Measurements from ENCODE around the gene PTPRT.

The PTPRT gene

DNA sequence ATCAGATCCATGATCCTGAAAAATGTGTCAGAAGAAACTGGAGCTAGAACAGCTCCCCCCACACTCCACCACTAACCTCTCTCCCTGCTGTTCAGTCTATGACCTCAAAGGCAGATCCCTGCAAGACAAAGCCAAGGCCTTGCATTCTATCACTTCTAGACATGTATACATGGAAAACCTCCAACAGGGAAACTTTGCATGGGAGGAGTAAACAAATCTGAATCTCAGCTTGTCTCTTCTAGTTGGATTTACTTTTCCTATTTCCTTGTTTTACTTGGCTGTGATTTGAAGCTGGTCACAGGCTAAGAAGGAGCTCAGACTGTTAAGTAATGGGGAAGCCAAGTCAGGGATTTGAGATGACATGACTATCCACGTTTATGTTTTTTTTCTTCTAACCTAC, 1114.8 kb downstream of the PTPRT start:
- Histone ChIP-seq H3K27me3 (ENCODE audit: control insufficient read depth, insufficient read depth, low read length) (no peaks in the 10 kb centered on the region), H3K4me3 (ENCODE audit: low read length) (no peak overlapping the region), H3K4me1 (ENCODE audit: control insufficient read depth, insufficient read depth, low read length) (peaks cover 4% of the 10 kb centered on the region), H3K9ac (ENCODE audit: low read length) (no peak overlapping the region), H3K27ac (ENCODE audit: low read depth, low read length) (no peak overlapping the region), H3K36me3 (ENCODE audit: control insufficient read depth, insufficient read depth, low read length) (no peaks in the 10 kb centered on the region)

DNA sequence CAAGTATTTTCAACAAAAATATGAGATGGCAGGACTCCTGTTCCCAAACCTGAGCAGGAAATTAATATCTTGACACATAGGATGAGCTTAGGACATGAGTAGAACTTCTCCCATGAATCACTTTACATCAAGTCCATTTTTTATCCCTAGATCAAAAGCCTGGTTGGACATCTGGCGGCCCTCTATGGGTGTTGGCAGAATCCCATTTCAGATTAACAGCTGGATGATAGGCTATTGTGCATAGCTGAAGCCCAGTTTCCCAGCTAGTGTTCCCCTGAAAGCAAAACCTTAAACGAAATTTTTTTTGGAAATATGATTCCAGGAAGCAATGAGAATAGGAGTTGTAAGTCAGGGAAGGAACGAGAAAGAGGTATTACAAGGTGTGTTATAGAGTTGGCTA, 1122.1 kb downstream of the PTPRT start:
- Histone ChIP-seq H3K4me1 (ENCODE audit: control insufficient read depth, insufficient read depth, low read length) (no peaks in the 10 kb centered on the region), H3K27ac (ENCODE audit: low read depth, low read length) (no peak overlapping the region), H3K27me3 (ENCODE audit: control insufficient read depth, insufficient read depth, low read length) (no peaks in the 10 kb centered on the region), H3K4me3 (ENCODE audit: low read length) (no peak overlapping the region), H3K9ac (ENCODE audit: low read length) (no peak overlapping the region), H3K36me3 (ENCODE audit: control insufficient read depth, insufficient read depth, low read length) (no peaks in the 10 kb centered on the region)

DNA sequence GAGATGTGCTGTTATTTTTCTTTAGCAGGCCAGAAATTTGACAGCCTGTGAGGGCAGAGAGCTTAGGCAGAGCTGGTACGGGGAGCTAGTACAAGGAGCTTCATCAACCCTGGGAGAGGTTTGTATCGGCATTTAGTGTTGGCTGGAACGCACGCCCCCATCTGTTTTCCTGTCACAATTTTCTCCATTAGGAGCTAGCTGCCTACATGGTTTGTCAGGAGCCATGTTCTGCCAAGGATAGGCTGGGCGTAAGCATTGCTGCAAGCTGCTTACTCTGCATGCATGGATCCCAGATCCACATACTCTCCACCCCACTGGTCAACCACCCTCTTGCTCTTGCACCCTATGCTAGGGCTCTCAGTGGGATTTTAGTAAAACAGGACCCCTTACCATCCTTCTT, 1122.5 kb downstream of the PTPRT start:
- H3K36me3 ChIP-seq (ENCODE audit: control insufficient read depth, insufficient read depth, low read length): no peaks in the 10 kb centered on the region
- no peaks in the 10 kb centered on the region for H3K4me1 ChIP-seq (ENCODE audit: control insufficient read depth, insufficient read depth, low read length)
- H3K9ac ChIP-seq (ENCODE audit: low read length): no peak overlapping the region
- no peak overlapping the region for H3K4me3 ChIP-seq (ENCODE audit: low read length)
- no peaks in the 10 kb centered on the region for H3K27me3 ChIP-seq (ENCODE audit: control insufficient read depth, insufficient read depth, low read length)
- H3K27ac ChIP-seq (ENCODE audit: low read depth, low read length): no peak overlapping the region

DNA sequence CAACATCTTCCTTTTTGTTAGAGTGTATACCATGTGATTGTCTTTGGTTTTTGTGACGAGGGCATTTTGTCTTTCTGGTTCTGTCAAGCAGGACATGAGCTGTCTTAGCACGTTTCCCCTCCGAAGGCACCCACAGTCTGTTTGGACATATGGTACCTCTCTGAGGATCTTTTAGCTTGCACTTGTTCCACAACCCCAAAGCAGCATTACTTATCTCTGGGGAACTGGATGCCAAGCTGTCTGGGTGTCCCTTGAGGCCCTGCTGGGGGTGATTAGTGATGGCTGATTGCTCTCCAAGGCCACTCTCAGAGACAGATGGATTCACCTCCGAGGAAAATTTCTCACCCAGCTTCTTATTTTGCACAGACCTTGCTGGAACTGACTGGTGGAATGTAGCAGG, 1126.6 kb downstream of the PTPRT start:
- Histone ChIP-seq H3K36me3 (ENCODE audit: control insufficient read depth, insufficient read depth, low read length) (no peaks in the 10 kb centered on the region), H3K27me3 (ENCODE audit: control insufficient read depth, insufficient read depth, low read length) (no peaks in the 10 kb centered on the region), H3K4me1 (ENCODE audit: control insufficient read depth, insufficient read depth, low read length) (no peaks in the 10 kb centered on the region), H3K27ac (ENCODE audit: low read depth, low read length) (no peak overlapping the region), H3K9ac (ENCODE audit: low read length) (no peak overlapping the region), H3K4me3 (ENCODE audit: low read length) (no peak overlapping the region)

DNA sequence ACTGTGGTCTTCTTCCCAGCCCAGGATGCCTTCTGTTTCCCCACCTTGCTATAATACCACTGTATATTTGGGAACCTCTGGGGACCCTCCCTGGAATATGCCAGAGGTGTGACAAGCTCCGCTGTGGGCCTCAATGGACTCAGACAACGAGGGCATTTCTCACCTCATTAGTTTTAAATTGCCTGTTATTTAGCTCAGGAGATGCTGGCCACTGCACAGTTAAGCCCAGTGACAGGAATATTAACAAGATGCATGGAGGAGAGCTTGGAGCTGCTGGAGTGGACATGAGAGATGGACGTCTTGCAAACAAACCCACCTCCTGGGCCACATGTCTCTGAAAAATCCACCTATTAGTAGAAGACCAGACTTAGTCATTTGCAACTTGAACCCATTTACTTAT, 1136.4 kb downstream of the PTPRT start:
- Histone ChIP-seq H3K4me1 (ENCODE audit: control insufficient read depth, insufficient read depth, low read length) (no peaks in the 10 kb centered on the region), H3K4me3 (ENCODE audit: low read length) (no peak overlapping the region), H3K36me3 (ENCODE audit: control insufficient read depth, insufficient read depth, low read length) (no peaks in the 10 kb centered on the region), H3K27ac (ENCODE audit: low read depth, low read length) (no peak overlapping the region), H3K9ac (ENCODE audit: low read length) (no peak overlapping the region), H3K27me3 (ENCODE audit: control insufficient read depth, insufficient read depth, low read length) (no peaks in the 10 kb centered on the region)

DNA sequence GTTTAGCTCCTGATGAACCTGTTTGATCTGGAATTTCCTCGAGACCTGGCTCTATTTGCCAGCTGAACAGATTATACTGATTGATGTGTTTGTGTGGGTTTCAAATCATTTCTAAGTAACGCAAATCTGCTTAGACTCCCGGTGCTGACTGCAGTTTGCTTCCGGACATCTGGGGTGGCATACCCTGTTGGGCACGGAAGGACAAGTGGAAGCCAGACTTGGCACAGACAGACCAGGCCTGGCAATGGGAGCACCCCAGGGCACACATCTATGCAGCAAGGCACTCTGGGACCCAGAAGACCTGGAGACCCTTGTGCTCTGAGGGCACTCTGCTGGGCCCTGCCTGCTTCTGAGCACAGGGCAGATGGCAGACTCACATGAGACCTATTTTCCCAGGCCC, 1137.8 kb downstream of the PTPRT start:
- Histone ChIP-seq H3K4me1 (ENCODE audit: control insufficient read depth, insufficient read depth, low read length) (no peaks in the 10 kb centered on the region), H3K27ac (ENCODE audit: low read depth, low read length) (no peak overlapping the region), H3K27me3 (ENCODE audit: control insufficient read depth, insufficient read depth, low read length) (no peaks in the 10 kb centered on the region), H3K9ac (ENCODE audit: low read length) (no peak overlapping the region), H3K36me3 (ENCODE audit: control insufficient read depth, insufficient read depth, low read length) (no peaks in the 10 kb centered on the region), H3K4me3 (ENCODE audit: low read length) (no peak overlapping the region)

DNA sequence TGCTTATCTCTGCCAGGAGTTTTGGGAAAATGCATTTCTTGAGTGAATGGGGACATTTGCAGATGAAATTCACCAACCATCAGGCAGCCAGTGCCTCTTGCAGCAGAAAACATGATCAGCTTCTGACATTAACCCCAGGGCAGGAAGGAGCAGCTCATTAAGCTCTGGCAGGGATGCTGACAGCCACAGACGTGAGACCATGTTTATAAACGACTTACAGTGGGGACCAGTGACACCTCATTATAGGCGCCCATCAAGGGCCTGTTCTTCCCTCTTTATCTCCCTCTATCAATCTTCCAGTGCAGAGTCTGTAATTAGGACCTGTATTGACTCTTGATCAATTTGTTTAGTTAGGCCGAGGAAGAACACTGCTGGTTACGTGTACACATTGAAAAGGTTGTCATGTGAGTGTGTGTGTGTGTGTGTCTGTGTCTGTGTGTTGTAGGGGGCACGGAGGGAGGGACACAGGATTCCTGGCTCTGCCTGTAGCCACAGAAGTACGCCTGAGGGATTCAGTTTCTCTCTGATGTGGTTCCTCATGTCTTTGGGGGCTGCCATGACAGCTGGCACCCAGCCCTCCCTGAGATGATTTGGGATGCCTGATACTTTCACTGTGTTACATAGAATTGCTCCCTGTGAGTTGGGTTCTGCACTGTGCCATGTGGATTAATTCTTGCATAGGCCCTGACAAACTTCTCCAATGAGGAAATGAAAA, 1143.2 kb downstream of the PTPRT start:
- no peaks in the 10 kb centered on the region for H3K27me3 ChIP-seq (ENCODE audit: control insufficient read depth, insufficient read depth, low read length)
- H3K9ac ChIP-seq (ENCODE audit: low read length): no peak overlapping the region
- H3K4me1 ChIP-seq (ENCODE audit: control insufficient read depth, insufficient read depth, low read length): no peaks in the 10 kb centered on the region
- H3K27ac ChIP-seq (ENCODE audit: low read depth, low read length): no peak overlapping the region
- H3K4me3 ChIP-seq (ENCODE audit: low read length): no peak overlapping the region
- H3K36me3 ChIP-seq (ENCODE audit: control insufficient read depth, insufficient read depth, low read length): no peaks in the 10 kb centered on the region

DNA sequence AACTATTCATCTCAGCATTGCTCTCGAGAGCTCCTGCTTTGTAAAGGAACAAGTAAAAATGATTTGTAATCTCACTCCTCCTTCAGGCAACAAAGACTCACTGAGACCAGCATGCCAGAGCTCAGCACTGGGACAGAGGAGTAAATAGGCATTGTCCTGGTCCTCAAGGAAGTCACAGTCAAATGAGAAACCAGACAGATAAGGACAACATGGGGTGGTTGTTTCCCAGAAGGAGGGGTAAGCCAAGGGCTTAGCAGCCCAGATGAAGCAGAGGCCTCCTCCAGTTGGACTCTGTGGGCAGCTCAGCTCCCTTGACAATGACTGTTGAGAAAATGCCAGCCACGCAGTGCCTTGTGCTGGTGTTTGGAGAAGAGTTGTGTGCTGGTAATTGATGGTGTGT, 1145.8 kb downstream of the PTPRT start:
- no peak overlapping the region for H3K4me3 ChIP-seq (ENCODE audit: low read length)
- no peaks in the 10 kb centered on the region for H3K36me3 ChIP-seq (ENCODE audit: control insufficient read depth, insufficient read depth, low read length)
- H3K27ac ChIP-seq (ENCODE audit: low read depth, low read length): no peak overlapping the region
- H3K9ac ChIP-seq (ENCODE audit: low read length): no peak overlapping the region
- no peaks in the 10 kb centered on the region for H3K27me3 ChIP-seq (ENCODE audit: control insufficient read depth, insufficient read depth, low read length)
- H3K4me1 ChIP-seq (ENCODE audit: control insufficient read depth, insufficient read depth, low read length): no peaks in the 10 kb centered on the region

DNA sequence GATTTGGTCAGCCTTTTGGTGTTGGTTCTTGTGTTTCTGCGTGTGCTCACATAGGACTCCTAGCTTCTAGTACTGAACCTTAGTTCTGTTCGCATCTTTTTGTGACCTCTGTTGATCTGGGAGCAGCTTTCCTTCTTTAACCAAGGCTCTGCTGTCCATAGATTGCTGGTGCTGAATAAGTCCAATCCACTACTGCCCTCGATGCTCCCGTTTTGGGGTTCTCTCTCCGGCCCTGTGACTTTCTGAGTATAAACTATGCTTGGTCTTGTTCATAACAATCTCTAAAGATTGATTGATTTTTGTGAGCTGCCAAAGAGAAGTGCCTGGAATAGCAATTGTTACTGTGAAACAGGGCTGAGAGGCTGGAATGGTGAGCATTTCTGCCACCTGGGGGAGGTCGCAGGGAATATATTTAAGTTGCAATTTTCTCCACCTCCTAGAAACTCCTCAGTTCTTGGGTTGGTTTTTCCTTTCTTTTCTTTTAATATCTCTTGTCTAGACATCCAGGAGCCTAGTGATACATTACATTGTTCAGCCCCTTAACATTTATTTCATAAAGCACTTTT, 1148.6 kb downstream of the PTPRT start:
- no peaks in the 10 kb centered on the region for H3K4me1 ChIP-seq (ENCODE audit: control insufficient read depth, insufficient read depth, low read length)
- no peaks in the 10 kb centered on the region for H3K36me3 ChIP-seq (ENCODE audit: control insufficient read depth, insufficient read depth, low read length)
- no peaks in the 10 kb centered on the region for H3K27me3 ChIP-seq (ENCODE audit: control insufficient read depth, insufficient read depth, low read length)

DNA sequence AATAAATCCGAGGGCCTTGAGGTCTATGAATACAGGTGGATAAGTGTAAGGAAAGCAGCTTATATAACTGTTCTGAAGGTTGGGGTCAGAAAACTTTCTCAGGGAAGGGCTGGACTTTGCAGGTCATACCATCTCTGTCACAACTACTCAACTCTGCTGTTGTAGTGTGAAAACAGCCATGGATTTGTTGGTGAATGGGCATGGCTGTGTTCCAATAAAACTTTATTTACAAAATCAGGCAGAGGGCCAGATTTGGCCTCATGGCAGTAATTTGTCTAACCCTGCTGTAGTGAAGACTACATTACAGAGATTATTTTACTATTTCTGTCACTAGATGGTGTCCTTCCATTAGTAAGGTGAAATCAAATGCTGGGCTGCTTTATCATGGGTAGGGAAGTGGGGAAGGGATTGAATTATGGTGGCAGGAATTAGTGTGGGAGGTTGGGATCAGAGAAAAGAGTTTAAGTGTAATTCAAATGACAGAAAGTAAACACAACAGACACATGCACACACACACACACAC, 1161.9 kb downstream of the PTPRT start:
- Histone ChIP-seq H3K27ac (ENCODE audit: low read depth, low read length) (no peak overlapping the region), H3K27me3 (ENCODE audit: control insufficient read depth, insufficient read depth, low read length) (no peaks in the 10 kb centered on the region), H3K4me3 (ENCODE audit: low read length) (no peak overlapping the region), H3K36me3 (ENCODE audit: control insufficient read depth, insufficient read depth, low read length) (no peaks in the 10 kb centered on the region), H3K4me1 (ENCODE audit: control insufficient read depth, insufficient read depth, low read length) (no peaks in the 10 kb centered on the region), H3K9ac (ENCODE audit: low read length) (no peak overlapping the region)

More for the DNA sequence above, 1148.6 kb downstream of the PTPRT start:
- no peak overlapping the region for H3K4me3 ChIP-seq (ENCODE audit: low read length)
- no peak overlapping the region for H3K27ac ChIP-seq (ENCODE audit: low read depth, low read length)
- no peak overlapping the region for H3K9ac ChIP-seq (ENCODE audit: low read length)

DNA sequence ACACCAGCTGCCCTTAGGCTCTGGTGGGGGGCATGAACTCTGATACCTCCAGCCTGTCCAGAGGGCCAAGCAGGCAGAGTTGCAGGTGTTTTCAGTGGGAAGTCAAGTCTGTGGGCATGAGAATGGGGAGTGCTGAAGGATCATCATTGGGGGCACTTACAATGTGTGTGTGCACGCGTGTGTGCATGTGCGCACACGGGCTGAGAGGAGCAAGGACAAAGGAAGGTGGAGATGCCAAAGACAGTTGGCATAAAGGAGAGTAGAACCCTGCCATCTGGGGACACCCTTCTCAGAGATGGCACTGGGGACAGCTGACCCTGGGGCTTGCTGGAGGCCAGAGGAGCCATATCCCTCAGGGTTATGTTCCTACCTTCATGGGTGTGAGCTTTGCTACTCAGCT, 1163.1 kb downstream of the PTPRT start:
- H3K4me3 ChIP-seq (ENCODE audit: low read length): no peak overlapping the region
- no peaks in the 10 kb centered on the region for H3K36me3 ChIP-seq (ENCODE audit: control insufficient read depth, insufficient read depth, low read length)
- H3K27me3 ChIP-seq (ENCODE audit: control insufficient read depth, insufficient read depth, low read length): no peaks in the 10 kb centered on the region
- H3K9ac ChIP-seq (ENCODE audit: low read length): no peak overlapping the region
- no peak overlapping the region for H3K27ac ChIP-seq (ENCODE audit: low read depth, low read length)
- H3K4me1 ChIP-seq (ENCODE audit: control insufficient read depth, insufficient read depth, low read length): no peaks in the 10 kb centered on the region

DNA sequence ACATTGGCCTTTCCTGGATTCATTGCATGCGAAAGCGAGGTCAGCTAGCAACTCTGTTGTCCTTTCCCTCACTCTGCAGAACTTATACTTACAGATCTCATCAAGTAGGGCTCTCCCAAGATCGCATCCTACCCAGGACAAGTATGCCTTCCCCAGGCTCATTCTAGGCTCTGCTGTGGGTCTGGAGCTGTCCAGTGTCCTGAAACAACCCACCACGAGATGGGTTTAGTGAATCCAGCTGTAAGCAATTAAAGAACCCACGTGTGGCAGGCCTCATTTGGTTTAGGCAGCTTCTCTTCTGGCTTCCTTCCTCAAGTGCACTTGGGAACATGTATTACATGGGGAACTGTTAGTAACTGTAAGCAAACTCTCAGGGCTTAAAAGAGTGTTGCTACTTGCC, 1165.1 kb downstream of the PTPRT start:
- no peak overlapping the region for H3K9ac ChIP-seq (ENCODE audit: low read length)
- no peaks in the 10 kb centered on the region for H3K36me3 ChIP-seq (ENCODE audit: control insufficient read depth, insufficient read depth, low read length)
- H3K4me3 ChIP-seq (ENCODE audit: low read length): no peak overlapping the region
- no peak overlapping the region for H3K27ac ChIP-seq (ENCODE audit: low read depth, low read length)
- no peaks in the 10 kb centered on the region for H3K27me3 ChIP-seq (ENCODE audit: control insufficient read depth, insufficient read depth, low read length)
- H3K4me1 ChIP-seq (ENCODE audit: control insufficient read depth, insufficient read depth, low read length): no peaks in the 10 kb centered on the region

Measured in rectal smooth muscle tissue (tissue), 1 donor.